GM19025 (cell line): ENCODE results near the gene PKD2.
"Not testable (repeated sequence)": the region's sequence is repeated elsewhere in the genome, so short reads cannot be mapped to it uniquely, and the experiment has no call there.

Source experiments
- ATAC-seq: cut with Tn5 transposase; IDR thresholded peaks from one replicate; pipeline ENCODE4 v1.9.1; 2021; ENCODE audit warnings: mild to moderate bottlenecking, low read depth, moderate library complexity; ENCODE audit not compliant: unreplicated experiment

PKD2 gene

GRCh38 chr4:87985097-87985886, 22.1 kb upstream of the PKD2 start:
- ATAC-seq, result peak; percentile 81

DNA sequence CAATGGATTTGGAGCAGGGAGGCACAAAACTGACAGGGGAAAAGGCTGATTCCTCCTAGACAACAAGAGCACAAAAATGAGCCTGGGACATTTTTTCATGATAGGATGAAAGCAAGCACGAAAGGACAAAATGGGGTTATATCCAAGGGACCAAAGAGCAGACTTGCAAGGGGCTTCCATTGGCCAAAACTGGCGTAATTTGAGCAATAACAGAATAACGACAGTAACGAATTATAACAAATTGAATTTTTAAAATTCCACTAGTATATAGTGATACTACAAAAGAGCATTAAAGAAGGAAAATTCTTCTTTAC, 21.6 kb upstream of the PKD2 start:
- no peak for ATAC-seq

- no peak for ATAC-seq
Observed at GRCh38 chr4:87986508-87986907, 20.9 kb upstream of the PKD2 start.

GRCh38 chr4:87989765-87990164, 17.7 kb upstream of the PKD2 start:
- ATAC-seq, result no peak

GRCh38 chr4:87995435-87995834, 12.0 kb upstream of the PKD2 start:
- ATAC-seq, result no peak

- ATAC-seq, result not testable (repeated sequence)
Observed at GRCh38 chr4:87999191-87999691, 8.2 kb upstream of the PKD2 start.

- no peak for ATAC-seq
Observed at GRCh38 chr4:88001871-88002270, 5.6 kb upstream of the PKD2 start.

- ATAC-seq, result no peak
Observed at GRCh38 chr4:88002786-88003185, 4.6 kb upstream of the PKD2 start.

DNA sequence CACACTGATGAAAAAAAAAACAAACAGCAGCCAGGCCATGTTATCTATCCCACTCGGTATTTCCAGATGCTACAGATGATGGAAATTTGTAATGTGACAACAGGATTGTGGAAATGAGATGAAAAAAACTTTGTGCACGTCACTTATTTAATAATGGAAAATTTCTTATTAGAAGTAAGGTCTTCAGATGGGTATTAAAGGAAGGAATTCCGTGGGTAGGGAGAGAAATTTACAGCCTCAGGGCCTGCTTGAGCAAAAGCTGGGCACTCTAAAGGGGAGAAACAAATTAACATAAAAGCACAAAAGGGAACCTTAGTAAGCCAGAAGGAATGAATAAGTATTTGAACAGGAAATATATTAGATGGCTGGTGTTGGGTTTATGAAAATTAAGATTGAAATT, 4.2 kb upstream of the PKD2 start:
- no peak for ATAC-seq

- no peak for ATAC-seq
Observed at GRCh38 chr4:88005076-88005475, 2.4 kb upstream of the PKD2 start.

DNA sequence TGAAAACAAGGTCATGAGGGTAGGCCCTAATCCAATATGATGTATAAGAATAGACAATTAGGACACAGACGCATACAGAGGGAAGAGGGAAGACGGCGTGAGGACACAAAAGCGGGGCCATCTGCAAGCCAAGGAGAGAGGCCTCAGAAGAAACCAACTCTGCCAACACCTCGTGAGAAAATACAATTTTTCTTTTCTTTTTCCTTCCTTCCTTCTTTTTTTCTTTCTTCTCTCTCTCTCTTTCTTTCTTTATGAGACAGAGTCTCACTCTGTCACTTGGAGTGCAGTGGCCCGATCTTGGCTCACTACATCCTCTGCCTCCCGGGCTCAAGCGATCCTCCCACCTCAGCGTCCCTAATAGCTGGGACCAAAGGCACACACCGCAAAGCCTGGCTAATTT, 1.5 kb upstream of the PKD2 start:
- ATAC-seq, result no peak

DNA sequence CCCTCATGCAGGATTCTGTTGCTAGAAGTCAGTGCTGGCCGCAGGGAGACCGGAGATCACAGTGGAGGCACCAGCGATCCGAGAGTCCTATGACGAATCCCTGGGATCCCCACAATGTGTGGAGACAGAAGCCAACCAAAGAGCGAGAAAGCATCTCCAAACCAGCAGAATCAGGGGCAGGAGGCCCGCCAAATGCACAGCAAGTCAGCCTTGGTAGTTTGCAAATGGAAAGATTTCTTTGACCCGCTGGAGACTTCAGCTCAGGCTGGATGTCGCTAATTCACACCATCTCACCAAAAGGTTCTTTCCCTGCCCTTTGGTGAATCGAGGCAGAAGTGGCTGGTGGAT, 505 bp upstream of the PKD2 start:
- no peak for ATAC-seq

DNA sequence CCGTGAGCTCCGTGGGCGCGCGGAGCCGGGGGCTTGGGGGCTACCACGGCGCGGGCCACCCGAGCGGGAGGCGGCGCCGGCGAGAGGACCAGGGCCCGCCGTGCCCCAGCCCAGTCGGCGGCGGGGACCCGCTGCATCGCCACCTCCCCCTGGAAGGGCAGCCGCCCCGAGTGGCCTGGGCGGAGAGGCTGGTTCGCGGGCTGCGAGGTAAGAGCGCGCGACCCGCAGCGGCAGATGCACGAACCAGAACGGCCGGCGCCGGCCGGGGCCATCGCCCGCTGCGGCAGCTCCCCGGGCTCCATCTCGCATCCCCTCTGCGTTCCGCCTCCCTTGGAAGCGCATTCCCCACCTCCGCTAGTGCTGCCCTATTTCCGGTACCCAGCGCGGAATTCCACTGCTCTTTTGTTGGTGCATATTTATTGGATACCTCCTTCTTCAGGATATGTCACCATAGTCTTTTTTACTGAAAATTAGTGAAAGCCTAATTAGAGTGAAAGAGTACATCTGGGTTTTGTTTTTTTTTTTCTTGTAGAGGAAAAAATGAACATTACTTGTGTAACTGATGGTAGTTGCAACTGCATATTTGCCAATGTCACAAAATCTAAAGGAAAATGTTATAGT, 797 bp downstream of the PKD2 start:
- peak; percentile 36 for ATAC-seq

GRCh38 chr4:88008743-88009171, 1.3 kb downstream of the PKD2 start:
- ATAC-seq, result no peak

GRCh38 chr4:88009871-88010270, 2.4 kb downstream of the PKD2 start:
- ATAC-seq, result no peak

GRCh38 chr4:88010966-88011365, 3.5 kb downstream of the PKD2 start:
- no peak for ATAC-seq

DNA sequence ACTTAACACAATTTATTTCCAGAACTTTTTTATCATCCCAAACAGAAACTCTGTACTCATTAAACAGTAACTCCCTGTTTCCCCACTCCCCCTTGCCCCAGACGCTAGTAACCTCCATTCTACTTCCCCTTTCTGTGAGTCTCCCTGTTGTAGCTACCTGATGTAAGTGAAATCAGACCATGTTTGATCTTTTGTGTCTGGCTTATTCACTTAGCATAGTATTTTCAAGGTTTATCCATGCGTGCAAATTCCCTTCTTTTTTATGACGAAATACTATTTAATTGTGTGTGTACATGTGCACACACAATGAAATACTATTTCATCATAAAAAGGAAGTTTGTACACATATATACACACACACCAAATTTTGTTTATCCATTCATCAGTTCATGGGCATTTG, 5.2 kb downstream of the PKD2 start:
- ATAC-seq, result no peak

GRCh38 chr4:88014386-88014905, 7.0 kb downstream of the PKD2 start:
- no peak for ATAC-seq

DNA sequence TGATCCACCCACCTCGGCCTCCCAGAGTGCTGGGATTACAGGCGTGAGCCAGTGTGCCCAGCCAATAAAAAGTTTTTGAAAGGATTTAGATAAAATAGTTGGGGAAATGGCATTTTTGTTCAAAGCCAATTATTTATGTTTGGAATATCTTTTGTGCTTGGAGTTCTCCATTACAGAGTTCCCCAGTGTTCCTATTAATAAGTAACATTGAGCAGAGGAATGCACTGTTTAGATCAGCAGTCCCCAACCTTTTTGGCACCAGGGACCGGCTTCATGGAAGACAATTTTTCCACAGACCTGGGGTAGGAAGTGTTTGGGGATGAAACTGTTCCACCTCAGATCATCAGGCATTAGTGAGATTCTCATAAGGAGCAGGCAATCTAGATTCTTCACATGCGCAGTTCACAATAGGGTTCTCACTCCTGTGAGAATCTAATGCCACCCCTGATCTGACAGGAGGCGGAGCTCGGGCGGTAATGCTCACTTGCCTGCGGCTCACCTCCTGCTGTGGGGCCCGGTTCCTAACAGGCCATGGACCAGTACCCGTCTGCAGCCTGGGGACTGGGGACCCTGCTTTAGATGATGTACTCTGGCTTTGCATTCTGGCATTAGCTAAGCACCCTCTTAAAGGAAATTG, 8.3 kb downstream of the PKD2 start:
- no peak for ATAC-seq

DNA sequence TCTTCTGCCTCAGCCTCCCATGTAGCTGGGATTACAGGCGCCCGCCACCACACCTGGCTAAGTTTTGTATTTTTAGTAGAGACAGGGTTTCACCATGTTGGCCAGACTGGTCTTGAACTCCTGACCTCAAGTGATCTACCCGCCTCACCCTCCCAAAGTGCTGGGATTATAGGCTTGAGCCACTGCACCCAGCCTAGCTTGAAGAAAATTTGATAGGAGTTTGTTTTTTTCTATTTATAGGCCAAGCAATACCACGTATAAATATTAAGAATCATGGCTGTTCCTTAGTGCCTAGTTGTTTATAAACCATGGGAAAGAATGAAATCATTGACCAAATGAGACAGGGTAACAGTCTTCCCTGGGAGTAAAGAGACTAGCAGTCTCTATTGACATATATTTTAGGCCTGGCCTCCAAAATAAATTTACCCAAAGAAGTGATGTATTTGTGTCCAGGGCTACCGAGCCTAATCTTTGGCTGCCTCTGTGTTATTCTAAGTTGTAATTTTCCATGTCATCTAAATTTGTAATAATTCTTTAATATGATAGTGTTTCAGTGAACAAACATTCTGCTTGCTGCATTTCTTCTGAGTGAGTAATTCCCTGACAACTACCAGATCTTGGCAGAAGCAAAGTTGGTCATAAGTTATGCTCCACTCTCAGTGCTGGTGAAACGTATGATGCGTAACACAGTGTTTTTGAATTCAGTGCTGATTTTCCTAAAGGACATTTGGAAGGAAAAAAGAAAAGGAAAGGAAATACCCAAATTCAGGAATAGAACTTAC, 10.3 kb downstream of the PKD2 start:
- no peak for ATAC-seq

- no peak for ATAC-seq
Observed at GRCh38 chr4:88018466-88018865, 11.0 kb downstream of the PKD2 start.
